ENCODE measurements around the gene TP73. TPM values are rescaled to one million over a fixed set of nuclear protein-coding genes. Genes with fewer than 3 reads are reported as not detected.
"Not testable (repeated sequence)": the region's sequence is repeated elsewhere in the genome, so short reads cannot be mapped to it uniquely, and the experiment has no call there.

TP73 gene
- total RNA-seq, 2 donors from 2014 or later: 1.5 to 5.7 TPM

GRCh38 chr1:3742439-3743298, 90.4 kb downstream of the TP73 start:
- no peaks in the 10 kb centered on the region for H3K27me3 Mint-ChIP-seq
- ATAC-seq: no peak
- peaks cover 15 to 16% of the 10 kb centered on the region in 2 donors for H3K4me1 Mint-ChIP-seq (ENCODE audit: low read depth in 2 of 2)
- H3K4me3 Mint-ChIP-seq: no peak overlapping the region
- H3K9me3 Mint-ChIP-seq: no peaks in the 10 kb centered on the region
- no peaks in the 10 kb centered on the region for H3K36me3 Mint-ChIP-seq
- DNase-seq (ENCODE audit: low spot score): no peak
- H3K27ac Mint-ChIP-seq: no peak overlapping the region

- ATAC-seq: no peak
- Mint-ChIP-seq H3K4me3 (no peak overlapping the region), H3K27ac (no peak overlapping the region), H3K36me3 (no peaks in the 10 kb centered on the region), H3K4me1 (ENCODE audit: low read depth in 2 of 2) (peaks cover 21% of the 10 kb centered on the region in 2 donors), H3K27me3 (no peaks in the 10 kb centered on the region), H3K9me3 (no peaks in the 10 kb centered on the region)
- no peak for DNase-seq (ENCODE audit: low spot score)
Measured at GRCh38 chr1:3743421-3743820, 91.1 kb downstream of the TP73 start.

DNA sequence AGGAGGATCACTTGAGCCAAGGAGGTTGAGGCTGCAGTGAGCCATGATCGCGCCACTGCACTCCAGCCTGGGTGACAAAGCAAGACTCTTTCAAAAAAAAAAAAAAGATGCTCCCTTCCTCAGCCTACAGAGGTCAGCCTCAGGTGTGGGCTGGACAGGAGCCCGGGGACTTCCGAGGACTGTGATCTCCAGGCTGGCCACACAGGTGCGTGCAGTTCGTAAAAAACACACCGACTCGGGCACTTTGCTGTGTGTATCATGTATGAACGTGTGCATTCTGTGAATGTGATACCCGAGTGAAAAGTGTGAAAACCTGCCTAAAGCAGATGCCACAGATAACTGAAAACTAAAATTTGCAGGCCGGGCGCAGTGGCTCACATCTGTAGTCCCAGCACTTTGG, 91.5 kb downstream of the TP73 start:
- DNase-seq (ENCODE audit: low spot score): no peak
- no peaks in the 10 kb centered on the region for H3K36me3 Mint-ChIP-seq
- H3K4me1 Mint-ChIP-seq (ENCODE audit: low read depth in 2 of 2): peaks cover 21% of the 10 kb centered on the region in 2 donors
- no peak for ATAC-seq
- no peaks in the 10 kb centered on the region for H3K27me3 Mint-ChIP-seq
- H3K27ac Mint-ChIP-seq: no peak overlapping the region
- no peaks in the 10 kb centered on the region for H3K9me3 Mint-ChIP-seq
- no peak overlapping the region for H3K4me3 Mint-ChIP-seq

- H3K9me3 Mint-ChIP-seq: no peaks in the 10 kb centered on the region
- H3K36me3 Mint-ChIP-seq: no peaks in the 10 kb centered on the region
- no peak for ATAC-seq
- no peaks in the 10 kb centered on the region for H3K27me3 Mint-ChIP-seq
- H3K4me3 Mint-ChIP-seq: no peak overlapping the region
- H3K27ac Mint-ChIP-seq: no peak overlapping the region
- peaks cover 21% of the 10 kb centered on the region in 2 donors for H3K4me1 Mint-ChIP-seq (ENCODE audit: low read depth in 2 of 2)
- no peak for DNase-seq (ENCODE audit: low spot score)
Measured at GRCh38 chr1:3744646-3745045, 92.3 kb downstream of the TP73 start.

DNA sequence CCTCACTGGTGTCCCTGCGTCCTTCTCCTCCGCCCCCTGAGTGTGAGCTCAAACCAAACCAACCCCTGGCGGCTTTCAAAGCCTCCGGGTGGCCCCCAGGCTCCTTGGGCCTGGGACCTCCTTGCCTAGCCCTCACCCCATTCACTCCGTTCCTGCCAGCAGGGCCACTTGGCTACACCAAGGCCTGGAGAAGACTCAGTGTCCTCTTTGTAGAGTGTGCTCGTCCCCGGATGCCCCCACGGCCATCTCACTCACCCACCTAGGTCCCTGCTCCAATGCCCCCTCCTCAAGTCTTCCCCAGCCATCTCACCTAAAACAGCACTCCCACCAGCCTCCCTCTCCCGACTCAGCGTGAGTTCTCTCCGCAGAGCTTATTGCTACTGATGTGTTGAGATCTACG, 92.8 kb downstream of the TP73 start:
- no peaks in the 10 kb centered on the region for H3K9me3 Mint-ChIP-seq
- DNase-seq (ENCODE audit: low spot score) (no peak), ATAC-seq (no peak)
- H3K4me3 Mint-ChIP-seq: peak overlapping the region; percentile 80
- no peaks in the 10 kb centered on the region for H3K36me3 Mint-ChIP-seq
- H3K27me3 Mint-ChIP-seq: no peaks in the 10 kb centered on the region
- peak overlapping the region in 1 of 2 donors; percentile 23 for H3K27ac Mint-ChIP-seq
- H3K4me1 Mint-ChIP-seq (ENCODE audit: low read depth in 2 of 2): peaks cover 21% of the 10 kb centered on the region in 2 donors

GRCh38 chr1:3745590-3746381, 93.5 kb downstream of the TP73 start:
- Mint-ChIP-seq H3K9me3 (no peaks in the 10 kb centered on the region), H3K4me1 (ENCODE audit: low read depth in 2 of 2) (peaks cover 21% of the 10 kb centered on the region in 2 donors), H3K27me3 (peaks cover 0 to under 1% of the 10 kb centered on the region in 2 donors), H3K27ac (peak overlapping the region; percentile 23 to 24), H3K4me3 (peak overlapping the region; percentile 80), H3K36me3 (no peaks in the 10 kb centered on the region)
- DNase-seq (ENCODE audit: low spot score) (no peak), ATAC-seq (no peak)

GRCh38 chr1:3746389-3746829, 94.1 kb downstream of the TP73 start:
- peaks cover 21% of the 10 kb centered on the region in 2 donors for H3K4me1 Mint-ChIP-seq (ENCODE audit: low read depth in 2 of 2)
- DNase-seq (ENCODE audit: low spot score) (no peak), ATAC-seq (no peak)
- peak overlapping the region; percentile 23 to 24 for H3K27ac Mint-ChIP-seq
- no peaks in the 10 kb centered on the region for H3K9me3 Mint-ChIP-seq
- no peaks in the 10 kb centered on the region for H3K36me3 Mint-ChIP-seq
- H3K4me3 Mint-ChIP-seq: peak overlapping the region; percentile 80
- peaks cover 5 to 6% of the 10 kb centered on the region in 2 donors for H3K27me3 Mint-ChIP-seq

GRCh38 chr1:3746830-3747521, 94.7 kb downstream of the TP73 start:
- Mint-ChIP-seq H3K36me3 (no peaks in the 10 kb centered on the region), H3K4me1 (ENCODE audit: low read depth in 2 of 2) (peaks cover 19 to 21% of the 10 kb centered on the region in 2 donors), H3K9me3 (no peaks in the 10 kb centered on the region), H3K4me3 (peak overlapping the region; percentile 80), H3K27ac (peak overlapping the region in 1 of 2 donors; percentile 24), H3K27me3 (peaks cover 5 to 7% of the 10 kb centered on the region in 2 donors)
- ATAC-seq (peak; percentile 96 to 97), DNase-seq (ENCODE audit: low spot score) (peak; percentile 90)

DNA sequence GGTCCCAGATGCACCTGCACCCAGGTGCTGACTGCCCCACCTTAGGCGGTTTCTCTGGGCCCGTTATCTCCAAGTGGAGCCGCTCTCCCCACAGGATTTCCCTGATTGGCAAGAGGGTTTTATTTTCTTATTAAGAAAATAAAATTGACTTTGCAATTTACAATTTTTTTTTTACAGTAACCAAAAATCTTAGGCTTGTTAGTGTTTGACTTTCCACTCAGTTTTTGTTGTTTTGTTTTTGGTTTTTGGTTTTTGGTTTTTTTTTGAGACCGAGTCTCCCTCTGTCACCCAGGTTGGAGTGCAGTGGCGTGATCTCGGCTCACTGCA, 95.2 kb downstream of the TP73 start:
- H3K27ac Mint-ChIP-seq: peak overlapping the region in 1 of 2 donors; percentile 51
- DNase-seq (ENCODE audit: low spot score) (no peak), ATAC-seq (no peak)
- no peaks in the 10 kb centered on the region for H3K36me3 Mint-ChIP-seq
- peak overlapping the region; percentile 80 for H3K4me3 Mint-ChIP-seq
- no peaks in the 10 kb centered on the region for H3K9me3 Mint-ChIP-seq
- peaks cover 19 to 21% of the 10 kb centered on the region in 2 donors for H3K4me1 Mint-ChIP-seq (ENCODE audit: low read depth in 2 of 2)
- H3K27me3 Mint-ChIP-seq: peaks cover 5 to 7% of the 10 kb centered on the region in 2 donors

DNA sequence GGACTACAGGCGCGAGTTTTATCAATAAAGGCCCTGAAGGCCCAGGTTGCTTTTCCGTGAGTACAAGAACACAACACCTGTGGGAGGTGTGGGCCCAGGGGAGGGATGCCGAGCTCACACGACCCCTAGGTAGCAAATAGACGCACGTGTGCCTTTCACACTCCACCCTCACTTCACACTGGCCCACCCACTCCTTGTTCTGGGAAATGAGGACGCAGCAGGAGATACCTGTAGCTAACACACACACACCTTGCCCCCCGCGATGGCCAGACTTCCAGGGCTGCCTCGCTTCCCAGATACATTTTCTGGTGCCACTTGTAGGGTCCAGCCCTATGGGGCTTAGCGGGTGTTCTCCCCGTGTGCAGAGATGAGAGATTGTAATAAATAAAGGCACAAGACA, 95.6 kb downstream of the TP73 start:
- H3K4me3 Mint-ChIP-seq: peak overlapping the region; percentile 80
- no peaks in the 10 kb centered on the region for H3K9me3 Mint-ChIP-seq
- no peak for ATAC-seq
- no peak for DNase-seq (ENCODE audit: low spot score)
- peaks cover 19 to 21% of the 10 kb centered on the region in 2 donors for H3K4me1 Mint-ChIP-seq (ENCODE audit: low read depth in 2 of 2)
- peaks cover 5 to 7% of the 10 kb centered on the region in 2 donors for H3K27me3 Mint-ChIP-seq
- H3K36me3 Mint-ChIP-seq: no peaks in the 10 kb centered on the region
- H3K27ac Mint-ChIP-seq: peak overlapping the region in 1 of 2 donors; percentile 51

GRCh38 chr1:3748316-3748900, 96.1 kb downstream of the TP73 start:
- H3K9me3 Mint-ChIP-seq; ATAC-seq; H3K27me3 Mint-ChIP-seq; H3K36me3 Mint-ChIP-seq; DNase-seq (ENCODE audit: low spot score): not testable (repeated sequence)
- Mint-ChIP-seq H3K27ac (peak overlapping the region in 1 of 2 donors; percentile 51), H3K4me3 (peak overlapping the region; percentile 80), H3K4me1 (ENCODE audit: low read depth in 2 of 2) (peaks cover 19 to 21% of the 10 kb centered on the region in 2 donors)

GRCh38 chr1:3749512-3749911, 97.2 kb downstream of the TP73 start:
- Mint-ChIP-seq H3K27ac (no peak overlapping the region), H3K4me3 (no peak overlapping the region), H3K9me3 (no peaks in the 10 kb centered on the region), H3K27me3 (peaks cover 5 to 7% of the 10 kb centered on the region in 2 donors), H3K4me1 (ENCODE audit: low read depth in 2 of 2) (peaks cover 19 to 21% of the 10 kb centered on the region in 2 donors), H3K36me3 (no peaks in the 10 kb centered on the region)
- no peak for DNase-seq (ENCODE audit: low spot score)
- no peak for ATAC-seq

GRCh38 chr1:3750741-3751140, 98.4 kb downstream of the TP73 start:
- DNase-seq (ENCODE audit: low spot score) (no peak), ATAC-seq (no peak)
- Mint-ChIP-seq H3K4me3 (no peak overlapping the region), H3K36me3 (no peaks in the 10 kb centered on the region), H3K9me3 (no peaks in the 10 kb centered on the region), H3K4me1 (ENCODE audit: low read depth in 2 of 2) (peaks cover 10 to 15% of the 10 kb centered on the region in 2 donors), H3K27ac (no peak overlapping the region), H3K27me3 (peaks cover 5 to 7% of the 10 kb centered on the region in 2 donors)
